SK-N-SH (cell line): ENCODE measurements around the gene CCDC30. TPM values are rescaled to one million over a fixed set of nuclear protein-coding genes. Genes with fewer than 3 reads are reported as not detected.
"Not testable (repeated sequence)": the region's sequence is repeated elsewhere in the genome, so short reads cannot be mapped to it uniquely, and the experiment has no call there.

Experiments used
- CTCF ChIA-PET: fragments of 300-600, 350-600 bp; formaldehyde crosslinking; extraction: SDS; loops from one replicate; lab custom pipeline; 2021; lab: Yijun Ruan, JAX
- POLR2A ChIA-PET: fragments of 350-600 bp; sonication (Branson Sonifier 250); formaldehyde crosslinking; extraction: SDS; loops from one replicate; lab custom pipeline; 2020; ENCODE audit warnings: antibody characterized with exemption, inconsistent platforms; lab: Yijun Ruan, JAX
- DNase-seq: peaks from one replicate; pipeline ENCODE4 v3.0.0; 2012
- H2AFZ ChIP-seq: fragments of 200-600 bp; sonication (generic); 2 replicates; pipeline ENCODE4 v1.8.1; 2016; ENCODE audit warnings: antibody characterized with exemption, mild to moderate bottlenecking, low read depth
- H3F3A ChIP-seq: fragments of 200-600 bp; sonication (generic); replicated peaks from 2 replicates; pipeline ENCODE3; 2016; ENCODE audit warnings: antibody characterized with exemption, mild to moderate bottlenecking; ENCODE audit not compliant: insufficient read depth
- H3K27ac ChIP-seq, 2 experiments: fragments of 200-500 bp in 1 of 2; fragments of 200-600 bp in 1 of 2; sonication (Bioruptor generic) in 1 of 2; sonication (generic), shearing (Covaris generic) in 1 of 2; 2 replicates each; pipeline versions ENCODE4 v1.5.1 to v1.6.1; 2014 to 2016; ENCODE audit warnings: low read depth in 2 of 2, inconsistent platforms in 1 of 2, low read length in 1 of 2, mild to moderate bottlenecking in 1 of 2, mixed read lengths in 1 of 2
- H3K27me3 ChIP-seq: fragments of 200-600 bp; sonication (generic), shearing (Covaris generic); 2 replicates; pipeline ENCODE4 v1.6.1; 2016; ENCODE audit warnings: mixed run types; ENCODE audit not compliant: insufficient read depth
- H3K36me3 ChIP-seq, 2 experiments: fragments of 200-500 bp in 1 of 2; fragments of 200-600 bp in 1 of 2; sonication (Bioruptor generic) in 1 of 2; sonication (generic) in 1 of 2; replicated peaks in 1 of 2; 2 replicates each; pipeline versions ENCODE3 to v1.5.1; 2014 to 2016; ENCODE audit warnings: low read length in 1 of 2, mild to moderate bottlenecking in 1 of 2; ENCODE audit not compliant: insufficient read depth in 2 of 2, control insufficient read depth in 1 of 2
- H3K4me1 ChIP-seq, 2 experiments: fragments of 200-500 bp in 1 of 2; fragments of 200-600 bp in 1 of 2; sonication (Bioruptor generic) in 1 of 2; sonication (generic), shearing (Covaris generic) in 1 of 2; 2 replicates each; pipeline versions ENCODE4 v1.5.1 to v1.6.1; 2014 to 2016; ENCODE audit warnings: low read depth in 1 of 2, low read length in 1 of 2, mixed run types in 1 of 2; ENCODE audit not compliant: insufficient read depth in 2 of 2, control insufficient read depth in 1 of 2
- H3K4me2 ChIP-seq: fragments of 200-600 bp; sonication (generic), shearing (Covaris generic); 2 replicates; pipeline ENCODE4 v1.6.1; 2017; ENCODE audit warnings: mixed run types
- H3K4me3 ChIP-seq, 2 experiments: fragments of 200-500 bp in 1 of 2; fragments of 200-600 bp in 1 of 2; sonication (Bioruptor generic) in 1 of 2; sonication (generic), shearing (Covaris generic) in 1 of 2; 2 replicates each; pipeline versions ENCODE4 v1.5.1 to v1.8.1; 2014 to 2016; ENCODE audit warnings: low read depth in 2 of 2, inconsistent platforms in 1 of 2, low read length in 1 of 2, mild to moderate bottlenecking in 1 of 2, mixed read lengths in 1 of 2, moderate library complexity in 1 of 2
- H3K79me2 ChIP-seq: fragments of 200-600 bp; sonication (generic); 2 replicates; pipeline ENCODE4 v1.8.1; 2017; ENCODE audit warnings: mild to moderate bottlenecking; ENCODE audit not compliant: insufficient read depth
- H3K9ac ChIP-seq: fragments of 200-600 bp; sonication (generic); 2 replicates; pipeline ENCODE4 v1.6.1; 2017; ENCODE audit warnings: mixed run types
- H3K9me2 ChIP-seq: fragments of 200-600 bp; sonication (generic); 2 replicates; pipeline ENCODE4 v1.6.1; 2017; ENCODE audit warnings: mixed run types
- H3K9me3 ChIP-seq: fragments of 200-600 bp; sonication (generic); 2 replicates; pipeline ENCODE4 v1.6.1; 2017; ENCODE audit warnings: mixed run types, mild to moderate bottlenecking, moderate library complexity
- H4K20me1 ChIP-seq: fragments of 200-600 bp; sonication (generic); 2 replicates; pipeline ENCODE4 v1.6.1; 2017; ENCODE audit warnings: mild to moderate bottlenecking, mixed run types; ENCODE audit not compliant: insufficient read depth
- CTCF ChIP-seq: fragments of 200-600 bp; sonication (generic); IDR thresholded peaks from 2 replicates; pipeline ENCODE4 v1.6.1; 2017; ENCODE audit warnings: antibody characterized with exemption, mild to moderate bottlenecking, moderate library complexity
- EP300 ChIP-seq, 2 experiments: IDR thresholded peaks; 2 replicates each; pipeline versions ENCODE4 v1.4.0 to v1.6.1; 2012; ENCODE audit warnings: borderline replicate concordance in 1 of 2, low read depth in 1 of 2, low read length in 1 of 2
- FOSL2 ChIP-seq: IDR thresholded peaks from 2 replicates; pipeline ENCODE4 v1.4.0; 2012; ENCODE audit warnings: low read depth, mild to moderate bottlenecking, moderate library complexity, borderline replicate concordance
- RCOR1 ChIP-seq: fragments of 150-350 bp; IDR thresholded peaks from 2 replicates; pipeline ENCODE4 v1.6.1; 2017; ENCODE audit warnings: antibody characterized with exemption, low read length
- RXRA ChIP-seq: IDR thresholded peaks from 2 replicates; pipeline ENCODE4 v1.4.0; 2012; ENCODE audit warnings: low read depth, mild to moderate bottlenecking, borderline replicate concordance
- TAF1 ChIP-seq: IDR thresholded peaks from 2 replicates; pipeline ENCODE4 v1.6.1; 2012; ENCODE audit warnings: low read depth, mild to moderate bottlenecking, low read length, moderate library complexity, borderline replicate concordance
- TCF12 ChIP-seq: IDR thresholded peaks from 2 replicates; pipeline ENCODE4 v1.4.0; 2012
- ZBTB33 ChIP-seq: IDR thresholded peaks from 2 replicates; pipeline ENCODE4 v1.4.0; 2012; ENCODE audit warnings: low read depth, borderline replicate concordance
- WGBS: methylation state at CpG from one replicate; pipeline ENCODE4 v1.1.6; 2017; ENCODE audit warnings: low lambda C conversion rate; 5-methylcytosine and 5-hydroxymethylcytosine counted together
- polyA plus RNA-seq, 3 experiments: library from polyadenylated mRNA; depleted of rRNA; stranded (reverse); fragments of >200 nt; gene quantifications; 2 replicates each; pipeline ENCODE4 v1.2.3, GENCODE V29; 2012
- TF ChIP-seq, protein P1 (sequence below): IDR thresholded peaks from 2 replicates; pipeline ENCODE4; 2012
- TF ChIP-seq, protein P2 (sequence below): fragments of 150-350 bp; IDR thresholded peaks from 2 replicates; pipeline ENCODE4 v1.6.1; 2017; ENCODE audit warnings: antibody characterized with exemption, low read length, low read depth, borderline replicate concordance
- TF ChIP-seq, protein P3 (sequence below): fragments of 150-350 bp; IDR thresholded peaks from 2 replicates; pipeline ENCODE4 v1.6.1; 2016; ENCODE audit warnings: mild to moderate bottlenecking, low read depth, low read length

CCDC30 gene
- polyA plus RNA-seq, 1 of the 3 experiments (the other 2 are of a cell fraction), result 0.94 TPM

DNA sequence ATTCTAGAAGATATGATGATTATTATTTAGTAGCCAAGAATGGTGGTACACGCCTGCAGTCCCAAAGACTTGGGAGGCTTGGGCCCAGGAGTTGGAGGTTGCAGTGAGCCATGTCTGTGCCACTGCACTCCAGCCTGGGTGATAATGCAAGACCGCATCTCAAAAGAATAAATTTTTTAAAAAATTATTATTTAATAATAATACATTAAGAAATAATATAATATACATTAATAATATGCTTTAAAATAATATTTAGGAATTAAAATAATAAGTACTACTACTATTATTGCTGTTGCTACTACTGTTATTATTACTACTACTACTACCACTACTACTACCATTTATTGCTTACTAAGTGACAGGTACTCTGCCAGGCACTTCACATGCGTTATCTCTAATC is 27.2 kb downstream of the CCDC30 start:
- no peaks in the 10 kb centered on the region for H3K4me1 ChIP-seq
- H3K36me3 ChIP-seq, result peaks cover 0 to 6% of the 10 kb centered on the region in 2 experiments
- H4K20me1 ChIP-seq, result no peaks in the 10 kb centered on the region
- 93% methylated on average over 3 of the region's 3 CpGs for WGBS
- TF ChIP-seq CTCF, result no peak
- TF ChIP-seq, protein P1, sequence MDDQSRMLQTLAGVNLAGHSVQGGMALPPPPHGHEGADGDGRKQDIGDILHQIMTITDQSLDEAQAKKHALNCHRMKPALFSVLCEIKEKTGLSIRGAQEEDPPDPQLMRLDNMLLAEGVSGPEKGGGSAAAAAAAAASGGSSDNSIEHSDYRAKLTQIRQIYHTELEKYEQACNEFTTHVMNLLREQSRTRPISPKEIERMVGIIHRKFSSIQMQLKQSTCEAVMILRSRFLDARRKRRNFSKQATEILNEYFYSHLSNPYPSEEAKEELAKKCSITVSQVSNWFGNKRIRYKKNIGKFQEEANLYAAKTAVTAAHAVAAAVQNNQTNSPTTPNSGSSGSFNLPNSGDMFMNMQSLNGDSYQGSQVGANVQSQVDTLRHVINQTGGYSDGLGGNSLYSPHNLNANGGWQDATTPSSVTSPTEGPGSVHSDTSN, result no peak
- no peak for TF ChIP-seq RXRA
- no peak for TF ChIP-seq ZBTB33
- TF ChIP-seq, protein P2, sequence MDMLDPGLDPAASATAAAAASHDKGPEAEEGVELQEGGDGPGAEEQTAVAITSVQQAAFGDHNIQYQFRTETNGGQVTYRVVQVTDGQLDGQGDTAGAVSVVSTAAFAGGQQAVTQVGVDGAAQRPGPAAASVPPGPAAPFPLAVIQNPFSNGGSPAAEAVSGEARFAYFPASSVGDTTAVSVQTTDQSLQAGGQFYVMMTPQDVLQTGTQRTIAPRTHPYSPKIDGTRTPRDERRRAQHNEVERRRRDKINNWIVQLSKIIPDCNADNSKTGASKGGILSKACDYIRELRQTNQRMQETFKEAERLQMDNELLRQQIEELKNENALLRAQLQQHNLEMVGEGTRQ, result no peak
- TF ChIP-seq EP300 (IDR thresholded peaks at IDR 0.05; ENCODE audit: borderline replicate concordance in 1 of 2, low read depth in 1 of 2, low read length in 1 of 2), result no peak
- no peak for TF ChIP-seq TCF12
- no peak for TF ChIP-seq RCOR1
- TF ChIP-seq, protein P3, sequence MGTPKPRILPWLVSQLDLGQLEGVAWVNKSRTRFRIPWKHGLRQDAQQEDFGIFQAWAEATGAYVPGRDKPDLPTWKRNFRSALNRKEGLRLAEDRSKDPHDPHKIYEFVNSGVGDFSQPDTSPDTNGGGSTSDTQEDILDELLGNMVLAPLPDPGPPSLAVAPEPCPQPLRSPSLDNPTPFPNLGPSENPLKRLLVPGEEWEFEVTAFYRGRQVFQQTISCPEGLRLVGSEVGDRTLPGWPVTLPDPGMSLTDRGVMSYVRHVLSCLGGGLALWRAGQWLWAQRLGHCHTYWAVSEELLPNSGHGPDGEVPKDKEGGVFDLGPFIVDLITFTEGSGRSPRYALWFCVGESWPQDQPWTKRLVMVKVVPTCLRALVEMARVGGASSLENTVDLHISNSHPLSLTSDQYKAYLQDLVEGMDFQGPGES, result no peak
- no peak for TF ChIP-seq TAF1
- no peak for TF ChIP-seq FOSL2
- no peaks in the 10 kb centered on the region for H3K27me3 ChIP-seq
- H3K4me3 ChIP-seq, result no peak overlapping the region
- H3K27ac ChIP-seq, result no peak overlapping the region
- DNase-seq, result no peak
- H3K9me3 ChIP-seq, result no peaks in the 10 kb centered on the region
- H3K79me2 ChIP-seq, result no peaks in the 10 kb centered on the region
- H3K9ac ChIP-seq, result no peak overlapping the region
- H3K9me2 ChIP-seq, result no peaks in the 10 kb centered on the region
- H3K4me2 ChIP-seq, result no peak overlapping the region
- H2AFZ ChIP-seq, result no peak overlapping the region
- ChIA-PET POLR2A (no interaction called here), CTCF (interaction anchor here (1.0 kb wide), 1 partner anchor 16 kb away, joined by 4 read pairs; no protein-coding TSS in a partner anchor)
- H3F3A ChIP-seq, result no peaks in the 10 kb centered on the region

- WGBS, result 67% methylated on average over 8 of the region's 11 CpGs
- H4K20me1 ChIP-seq, H3K79me2 ChIP-seq, POLR2A ChIA-PET, DNase-seq, H3K36me3 ChIP-seq, H3K9me2 ChIP-seq, H3K9ac ChIP-seq, H3F3A ChIP-seq, H3K4me2 ChIP-seq, H3K4me1 ChIP-seq, H2AFZ ChIP-seq, CTCF ChIA-PET, H3K27ac ChIP-seq, H3K27me3 ChIP-seq, H3K4me3 ChIP-seq: not testable (repeated sequence)
- H3K9me3 ChIP-seq, result peaks cover 27% of the 10 kb centered on the region
Measured at GRCh38 chr1:42502031-42502430, 38.9 kb downstream of the CCDC30 start.
